ENCODE results near the gene GNL2.
"Not testable (repeated sequence)": the region's sequence is repeated elsewhere in the genome, so short reads cannot be mapped to it uniquely, and the experiment has no call there.

The GNL2 gene

DNA sequence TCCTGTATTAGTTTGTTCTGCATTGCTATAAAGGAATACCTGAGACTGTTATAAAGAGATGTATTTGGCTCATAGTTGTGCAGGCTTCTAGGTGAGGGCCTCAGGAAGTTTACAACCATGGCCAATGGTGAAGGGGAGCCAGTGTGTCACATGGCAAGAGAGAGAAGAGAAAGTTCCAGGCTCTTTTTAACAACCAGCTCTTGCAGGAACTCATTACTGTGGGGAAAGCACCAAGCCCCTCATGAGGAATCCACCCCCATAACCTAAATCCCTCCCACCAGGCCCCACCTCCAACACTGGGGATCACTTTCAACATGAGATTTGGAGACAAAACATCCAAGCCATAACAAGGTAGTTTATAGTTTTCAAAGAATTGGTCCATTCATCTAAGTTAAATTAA lies 76.1 kb downstream of the GNL2 start:
- no peak for DNase-seq (ENCODE audit: low read depth)
- no peak overlapping the region for H3K4me3 ChIP-seq (replicated peaks; ENCODE audit: low read depth, low read length)
- TF ChIP-seq, protein P1, sequence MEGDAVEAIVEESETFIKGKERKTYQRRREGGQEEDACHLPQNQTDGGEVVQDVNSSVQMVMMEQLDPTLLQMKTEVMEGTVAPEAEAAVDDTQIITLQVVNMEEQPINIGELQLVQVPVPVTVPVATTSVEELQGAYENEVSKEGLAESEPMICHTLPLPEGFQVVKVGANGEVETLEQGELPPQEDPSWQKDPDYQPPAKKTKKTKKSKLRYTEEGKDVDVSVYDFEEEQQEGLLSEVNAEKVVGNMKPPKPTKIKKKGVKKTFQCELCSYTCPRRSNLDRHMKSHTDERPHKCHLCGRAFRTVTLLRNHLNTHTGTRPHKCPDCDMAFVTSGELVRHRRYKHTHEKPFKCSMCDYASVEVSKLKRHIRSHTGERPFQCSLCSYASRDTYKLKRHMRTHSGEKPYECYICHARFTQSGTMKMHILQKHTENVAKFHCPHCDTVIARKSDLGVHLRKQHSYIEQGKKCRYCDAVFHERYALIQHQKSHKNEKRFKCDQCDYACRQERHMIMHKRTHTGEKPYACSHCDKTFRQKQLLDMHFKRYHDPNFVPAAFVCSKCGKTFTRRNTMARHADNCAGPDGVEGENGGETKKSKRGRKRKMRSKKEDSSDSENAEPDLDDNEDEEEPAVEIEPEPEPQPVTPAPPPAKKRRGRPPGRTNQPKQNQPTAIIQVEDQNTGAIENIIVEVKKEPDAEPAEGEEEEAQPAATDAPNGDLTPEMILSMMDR (IDR thresholded peaks at IDR 0.05; ENCODE audit: low read length, missing control alignments): no peak

DNA sequence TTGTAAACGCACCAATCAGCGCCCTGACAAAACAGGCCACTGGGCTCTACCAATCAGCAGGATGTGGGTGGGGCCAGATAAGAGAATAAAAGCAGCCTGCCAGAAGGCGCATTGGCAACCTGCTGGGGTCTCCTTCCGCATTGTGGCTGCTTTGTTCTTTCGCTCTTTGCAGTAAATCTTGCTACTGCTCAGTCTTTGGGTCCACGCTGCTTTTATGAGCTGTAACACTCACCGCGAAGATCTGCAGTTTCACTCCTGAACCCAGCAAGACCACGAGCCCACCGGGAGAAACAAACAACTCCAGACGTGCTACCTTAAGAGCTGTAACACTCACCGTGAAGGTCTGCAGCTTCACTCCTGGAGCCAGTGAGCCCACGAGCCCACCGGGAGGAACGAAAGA lies 76.8 kb downstream of the GNL2 start:
- H3K4me3 ChIP-seq (replicated peaks; ENCODE audit: low read depth, low read length); DNase-seq (ENCODE audit: low read depth): not testable (repeated sequence)

DNA sequence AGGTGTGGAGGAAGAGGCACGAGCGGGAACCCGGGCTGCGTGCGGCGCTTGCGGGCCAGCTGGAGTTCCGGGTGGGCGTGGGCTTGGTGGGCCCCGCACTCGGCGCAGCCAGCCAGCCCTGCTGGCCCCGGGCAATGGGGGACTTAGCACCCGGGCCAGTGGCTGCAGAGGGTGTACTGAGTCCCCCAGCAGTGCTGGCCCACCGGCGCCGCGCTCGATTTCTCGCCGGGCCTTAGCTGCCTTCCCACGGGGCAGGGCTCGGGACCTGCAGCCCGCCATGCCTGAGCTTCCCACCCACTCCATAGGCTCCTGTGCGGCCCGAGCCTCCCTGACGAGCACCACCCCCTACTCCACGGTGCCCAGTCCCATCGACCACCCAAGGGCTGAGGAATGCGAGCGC lies 77.5 kb downstream of the GNL2 start:
- not testable (repeated sequence) for DNase-seq (ENCODE audit: low read depth); H3K4me3 ChIP-seq (replicated peaks; ENCODE audit: low read depth, low read length)

- no peak for DNase-seq (ENCODE audit: low read depth)
- TF ChIP-seq, protein P1 (IDR thresholded peaks at IDR 0.05; ENCODE audit: low read length, missing control alignments): no peak
- no peak overlapping the region for H3K4me3 ChIP-seq (replicated peaks; ENCODE audit: low read depth, low read length)
Observed at GRCh38 chr1:37517569-37517968, 78.2 kb downstream of the GNL2 start.
